Stimulated activated effector memory CD8-positive, alpha-beta T cell treated with anti-CD3 and anti-CD28 coated beads, Interleukin-12 subunit alpha, Interleukin-12 subunit beta, amount 100 ng/mL, for 72 hours (primary cell): ENCODE data around the gene SETD9.
A peak's percentile ranks its signal among the peaks of the same experiment; 100 is the strongest.

Experiments used
- ATAC-seq: fragments of 150-1000 bp; cut with Tn5 transposase; 2 replicates; pipeline ENCODE4 v1.10.0; 2021
- DNase-seq, 2 donors: peaks; one replicate each; pipeline ENCODE4 v3.0.0; 2021 to 2022; ENCODE audit warnings: low spot score in 2 of 2
- H3K27ac Mint-ChIP-seq: one replicate; pipeline ENCODE4 v1.8.0; 2022; ENCODE audit warnings: mild to moderate bottlenecking, mixed read lengths
- H3K36me3 Mint-ChIP-seq: one replicate; pipeline ENCODE4 v1.8.0; 2022; ENCODE audit warnings: mild to moderate bottlenecking, mixed read lengths
- H3K4me1 Mint-ChIP-seq: one replicate; pipeline ENCODE4 v1.8.0; 2022; ENCODE audit warnings: mixed read lengths
- H3K4me3 Mint-ChIP-seq: one replicate; pipeline ENCODE4 v1.8.0; 2022; ENCODE audit warnings: mild to moderate bottlenecking, mixed read lengths
- H3K9me3 Mint-ChIP-seq: one replicate; pipeline ENCODE4 v1.8.0; 2022; ENCODE audit warnings: mixed read lengths

Gene SETD9

GRCh38 chr5:56913766-56914165 lies 4.4 kb downstream of the SETD9 start:
- no peak for ATAC-seq
- Mint-ChIP-seq H3K27ac (no peak overlapping the region), H3K4me3 (no peak overlapping the region), H3K9me3 (no peaks in the 10 kb centered on the region), H3K36me3 (peaks cover 22% of the 10 kb centered on the region), H3K4me1 (peaks cover 25% of the 10 kb centered on the region)
- DNase-seq, result no peak

- no peaks in the 10 kb centered on the region for H3K9me3 Mint-ChIP-seq
- DNase-seq (no peak), ATAC-seq (no peak)
- H3K4me3 Mint-ChIP-seq, result no peak overlapping the region
- no peak overlapping the region for H3K27ac Mint-ChIP-seq
- peaks cover 22% of the 10 kb centered on the region for H3K36me3 Mint-ChIP-seq
- peaks cover 20% of the 10 kb centered on the region for H3K4me1 Mint-ChIP-seq
Measured at GRCh38 chr5:56914678-56915077, 5.3 kb downstream of the SETD9 start.

DNA sequence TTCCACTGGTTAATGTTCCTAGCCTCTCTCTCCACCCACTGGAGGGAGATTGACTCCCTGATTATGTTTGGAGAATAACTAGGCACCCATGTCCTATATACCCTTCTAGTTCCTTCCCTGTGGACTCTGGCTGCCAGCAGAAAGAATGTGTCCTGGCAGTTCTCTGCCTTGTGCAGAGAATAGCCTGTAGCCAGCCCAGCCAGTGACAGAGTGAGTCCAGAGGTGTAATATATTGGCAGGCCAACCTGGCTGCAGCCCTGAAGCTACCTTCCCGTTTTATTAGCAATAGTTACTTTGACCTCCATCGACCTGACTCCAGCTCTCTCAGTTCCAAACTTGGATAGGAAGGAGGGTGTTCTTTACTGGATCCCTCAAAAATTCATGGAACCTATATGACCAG lies 8.1 kb downstream of the SETD9 start:
- H3K9me3 Mint-ChIP-seq, result no peaks in the 10 kb centered on the region
- H3K27ac Mint-ChIP-seq, result peak overlapping the region; percentile 12
- no peak for DNase-seq
- H3K4me3 Mint-ChIP-seq, result no peak overlapping the region
- peaks cover 34% of the 10 kb centered on the region for H3K36me3 Mint-ChIP-seq
- peaks cover 8% of the 10 kb centered on the region for H3K4me1 Mint-ChIP-seq
- ATAC-seq, result no peak

DNA sequence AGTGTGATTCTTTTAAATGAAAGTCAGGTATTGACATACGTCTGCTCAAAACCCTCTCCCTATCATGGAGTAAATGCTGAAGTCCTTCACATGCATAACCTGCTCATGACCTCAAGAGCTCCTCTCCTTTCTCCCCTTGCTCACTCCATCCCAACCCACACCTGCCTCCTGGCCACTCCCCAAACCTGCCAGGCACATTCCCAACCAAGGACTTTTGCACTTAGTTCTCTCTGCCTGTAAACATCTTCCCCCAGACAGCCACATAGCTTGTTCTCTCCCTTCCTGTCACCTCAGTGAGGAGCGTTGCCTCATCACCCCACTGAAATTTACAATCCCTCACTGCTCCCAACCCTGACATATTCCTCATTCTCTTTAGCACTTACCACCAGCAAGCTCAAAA lies 8.7 kb downstream of the SETD9 start:
- no peak overlapping the region for H3K4me3 Mint-ChIP-seq
- peaks cover 39% of the 10 kb centered on the region for H3K36me3 Mint-ChIP-seq
- peak overlapping the region; percentile 12 for H3K27ac Mint-ChIP-seq

DNA sequence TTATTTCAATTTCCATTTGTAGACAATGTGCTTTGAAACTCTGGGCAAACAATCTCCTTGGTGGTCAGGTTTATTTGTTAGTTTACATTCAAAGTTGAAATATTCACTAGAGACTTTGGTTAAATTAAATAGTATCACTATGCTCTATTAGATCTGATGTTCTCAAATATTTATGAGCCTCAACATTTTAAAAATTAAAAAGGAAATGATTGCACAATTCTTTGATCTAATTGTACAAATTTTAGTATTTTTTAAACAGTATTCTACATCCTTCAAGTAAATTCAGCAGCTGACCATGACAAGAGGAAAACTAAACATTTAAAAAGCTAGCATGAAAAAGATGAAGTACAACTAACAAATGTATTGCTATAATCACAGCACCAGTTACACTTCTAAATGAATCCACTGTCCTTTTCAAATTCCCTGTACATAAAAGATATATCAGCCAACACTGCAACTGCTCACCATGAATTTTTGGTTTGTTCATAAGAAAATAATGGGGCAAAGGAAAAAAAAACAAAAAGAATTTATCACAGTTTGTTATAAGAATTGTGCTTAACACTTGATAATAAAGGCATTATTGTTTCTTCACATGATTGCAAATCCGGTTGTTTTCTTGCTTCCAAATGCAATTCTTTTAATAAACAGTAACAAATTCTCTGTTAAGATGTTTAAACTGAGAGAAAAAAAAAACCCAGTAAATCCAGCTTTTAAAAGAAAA lies 10.7 kb downstream of the SETD9 start:
- H3K4me3 Mint-ChIP-seq, result no peak overlapping the region
- no peaks in the 10 kb centered on the region for H3K9me3 Mint-ChIP-seq
- H3K4me1 Mint-ChIP-seq, result peaks cover 8% of the 10 kb centered on the region
- H3K27ac Mint-ChIP-seq, result no peak overlapping the region
- DNase-seq (no peak), ATAC-seq (no peak)
- peaks cover 60% of the 10 kb centered on the region for H3K36me3 Mint-ChIP-seq

More for the DNA sequence above, 8.7 kb downstream of the SETD9 start:
- ATAC-seq (no peak), DNase-seq (no peak)
- H3K9me3 Mint-ChIP-seq, result no peaks in the 10 kb centered on the region
- peaks cover 8% of the 10 kb centered on the region for H3K4me1 Mint-ChIP-seq

DNA sequence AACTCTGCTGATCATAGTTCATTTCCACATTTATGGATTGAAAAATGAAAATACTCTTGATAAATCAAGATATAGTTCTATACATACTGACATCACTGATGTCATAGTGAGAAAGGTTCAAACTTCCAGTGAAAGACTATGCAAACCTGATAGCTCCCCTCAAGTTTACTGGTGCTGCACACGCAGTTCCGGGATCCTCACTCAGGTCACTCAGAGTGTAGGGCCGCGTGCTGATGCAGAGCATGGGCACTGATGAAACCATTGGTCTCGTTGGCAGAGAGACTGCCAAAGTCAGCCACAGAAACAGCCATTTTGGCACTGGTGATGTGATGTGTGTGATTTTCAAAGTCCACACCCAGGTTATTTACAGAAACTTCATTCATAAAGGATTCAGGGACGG lies 13.5 kb downstream of the SETD9 start:
- Mint-ChIP-seq H3K4me1 (peaks cover 8% of the 10 kb centered on the region), H3K9me3 (no peaks in the 10 kb centered on the region), H3K36me3 (peaks cover 80% of the 10 kb centered on the region), H3K4me3 (no peak overlapping the region), H3K27ac (no peak overlapping the region)
- no peak for ATAC-seq
- no peak for DNase-seq

GRCh38 chr5:56934325-56934724 lies 24.9 kb downstream of the SETD9 start:
- DNase-seq (no peak), ATAC-seq (no peak)
- Mint-ChIP-seq H3K9me3 (no peaks in the 10 kb centered on the region), H3K36me3 (peaks cover 100% of the 10 kb centered on the region), H3K4me3 (no peak overlapping the region), H3K27ac (no peak overlapping the region), H3K4me1 (no peaks in the 10 kb centered on the region)

DNA sequence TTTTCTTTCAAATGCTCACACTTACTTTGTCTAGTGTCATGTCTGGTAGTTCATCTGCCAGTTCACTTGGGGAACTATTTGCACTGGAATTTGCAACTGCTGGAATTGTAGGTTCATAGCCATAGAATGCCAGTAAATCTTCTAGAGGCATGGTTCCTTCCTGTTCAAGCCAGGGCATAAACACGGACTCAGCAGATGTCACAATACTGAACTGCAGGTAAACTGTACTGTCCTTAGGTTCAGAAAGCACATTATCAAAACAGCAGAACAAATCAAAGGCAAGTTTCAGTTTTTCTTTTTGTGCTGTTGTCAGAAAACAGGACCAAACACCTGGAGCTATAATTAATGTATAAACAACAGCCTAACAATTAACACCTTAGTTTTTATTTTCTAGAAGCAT lies 29.5 kb downstream of the SETD9 start:
- Mint-ChIP-seq H3K4me1 (peaks cover 18% of the 10 kb centered on the region), H3K9me3 (no peaks in the 10 kb centered on the region), H3K36me3 (peaks cover 98% of the 10 kb centered on the region), H3K4me3 (no peak overlapping the region), H3K27ac (no peak overlapping the region)
- ATAC-seq, result no peak
- DNase-seq, result no peak

DNA sequence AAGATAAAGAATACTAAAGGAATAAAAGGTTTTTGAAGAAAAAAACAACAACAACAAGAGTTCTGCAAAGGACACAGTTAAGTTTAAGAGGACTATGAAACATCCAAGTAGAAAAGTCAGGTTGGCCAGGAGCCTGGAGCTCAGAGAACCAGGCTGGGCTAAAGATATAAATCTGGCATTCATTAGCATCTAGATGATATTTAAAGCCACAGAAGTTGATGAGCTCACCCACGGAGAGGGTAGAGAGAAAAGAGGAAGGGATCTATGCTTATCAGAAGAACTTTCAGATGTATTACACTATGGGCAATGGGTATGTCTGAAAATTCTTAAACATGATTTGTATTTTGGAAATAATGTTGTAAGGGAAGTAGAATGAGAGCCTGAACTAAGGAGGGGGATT lies 32.6 kb downstream of the SETD9 start:
- peaks cover 98% of the 10 kb centered on the region for H3K36me3 Mint-ChIP-seq
- H3K9me3 Mint-ChIP-seq, result no peaks in the 10 kb centered on the region
- peaks cover 18% of the 10 kb centered on the region for H3K4me1 Mint-ChIP-seq
- H3K4me3 Mint-ChIP-seq, result no peak overlapping the region
- no peak for ATAC-seq
- H3K27ac Mint-ChIP-seq, result no peak overlapping the region
- DNase-seq, result no peak

- no peak overlapping the region for H3K27ac Mint-ChIP-seq
- H3K9me3 Mint-ChIP-seq, result no peaks in the 10 kb centered on the region
- H3K4me1 Mint-ChIP-seq, result peaks cover 29% of the 10 kb centered on the region
- peaks cover 85% of the 10 kb centered on the region for H3K36me3 Mint-ChIP-seq
- ATAC-seq (no peak), DNase-seq (no peak)
- no peak overlapping the region for H3K4me3 Mint-ChIP-seq
Measured at GRCh38 chr5:56947052-56947451, 37.7 kb downstream of the SETD9 start.

DNA sequence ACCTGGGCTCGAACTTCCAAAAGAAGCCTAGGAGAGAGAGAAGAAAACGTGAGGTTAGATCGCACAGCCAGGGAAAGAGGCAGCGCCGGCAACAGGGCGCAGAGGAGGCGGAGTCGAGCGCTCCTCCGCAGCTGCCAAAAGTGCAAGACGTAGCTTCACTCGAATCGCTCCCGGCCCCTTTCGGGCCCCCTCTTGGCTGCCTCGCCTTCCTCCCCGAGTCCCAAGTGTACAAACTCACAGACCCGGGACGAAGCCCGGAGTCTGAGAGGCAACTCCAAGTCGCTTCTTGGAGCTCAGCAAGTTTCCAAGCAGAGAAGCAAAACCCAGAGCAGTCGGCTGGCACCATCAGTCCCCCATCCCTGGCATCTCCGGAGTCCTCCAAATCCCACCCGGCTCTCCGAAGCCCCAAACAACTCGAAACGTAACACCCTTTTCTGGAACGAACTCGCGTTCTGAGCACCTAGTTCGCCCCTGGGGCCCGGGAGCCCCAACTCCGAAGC lies 41.3 kb downstream of the SETD9 start:
- Mint-ChIP-seq H3K27ac (peak overlapping the region; percentile 90), H3K4me3 (peak overlapping the region; percentile 91), H3K9me3 (no peaks in the 10 kb centered on the region), H3K36me3 (peaks cover 48% of the 10 kb centered on the region), H3K4me1 (peaks cover 34% of the 10 kb centered on the region)
- ATAC-seq (peak; percentile 55), DNase-seq (peak in 1 of 2 donors; percentile 14)

- peaks cover 34% of the 10 kb centered on the region for H3K4me1 Mint-ChIP-seq
- H3K4me3 Mint-ChIP-seq, result peak overlapping the region; percentile 91
- peak overlapping the region; percentile 90 for H3K27ac Mint-ChIP-seq
- peaks cover 42% of the 10 kb centered on the region for H3K36me3 Mint-ChIP-seq
- no peaks in the 10 kb centered on the region for H3K9me3 Mint-ChIP-seq
- DNase-seq (peak; percentile 33 to 70), ATAC-seq (peak; percentile 57)
Measured at GRCh38 chr5:56951126-56951945, 41.9 kb downstream of the SETD9 start.

GRCh38 chr5:56951946-56952691 lies 42.7 kb downstream of the SETD9 start, which contains the start of gene MIER3:
Gene MIER3 (minus strand): TSS chr5:56952123. CDS start chr5:56952102, 21 bp downstream.
- peaks cover 34% of the 10 kb centered on the region for H3K4me1 Mint-ChIP-seq

DNA sequence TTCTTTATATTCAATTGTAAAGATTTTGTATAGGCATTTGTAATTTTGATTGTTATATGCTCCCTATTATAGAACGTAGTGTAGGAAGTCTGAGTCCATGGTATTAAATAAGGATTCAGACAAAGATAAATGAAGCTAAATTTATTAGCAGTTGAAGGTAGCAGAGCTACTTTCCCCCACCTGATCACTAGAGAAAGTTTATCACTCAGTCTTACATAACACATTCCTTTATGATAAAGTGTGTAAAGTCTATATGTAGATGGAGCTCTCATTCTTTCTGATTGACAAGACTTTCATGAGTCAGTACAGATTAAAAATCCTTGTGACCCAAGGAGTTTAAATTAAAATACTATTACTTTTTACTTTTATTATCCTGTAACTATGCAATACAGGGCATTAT lies 44.9 kb downstream of the SETD9 start:
- Mint-ChIP-seq H3K9me3 (no peaks in the 10 kb centered on the region), H3K4me1 (peaks cover 28% of the 10 kb centered on the region), H3K4me3 (no peak overlapping the region), H3K27ac (no peak overlapping the region), H3K36me3 (peaks cover 16% of the 10 kb centered on the region)
- ATAC-seq, result no peak
- no peak for DNase-seq

More at GRCh38 chr5:56951946-56952691, 42.7 kb downstream of the SETD9 start, which contains the start of gene MIER3:
- DNase-seq (peak; percentile 67 to 85), ATAC-seq (peak; percentile 97)
- peak within 1 kb of the TSS; percentile 91 for H3K4me3 Mint-ChIP-seq
- H3K9me3 Mint-ChIP-seq, result no peaks in the 10 kb centered on the region
- H3K36me3 Mint-ChIP-seq, result peaks cover 34% of the 10 kb centered on the region
- peak within 1 kb of the TSS; percentile 90 for H3K27ac Mint-ChIP-seq

DNA sequence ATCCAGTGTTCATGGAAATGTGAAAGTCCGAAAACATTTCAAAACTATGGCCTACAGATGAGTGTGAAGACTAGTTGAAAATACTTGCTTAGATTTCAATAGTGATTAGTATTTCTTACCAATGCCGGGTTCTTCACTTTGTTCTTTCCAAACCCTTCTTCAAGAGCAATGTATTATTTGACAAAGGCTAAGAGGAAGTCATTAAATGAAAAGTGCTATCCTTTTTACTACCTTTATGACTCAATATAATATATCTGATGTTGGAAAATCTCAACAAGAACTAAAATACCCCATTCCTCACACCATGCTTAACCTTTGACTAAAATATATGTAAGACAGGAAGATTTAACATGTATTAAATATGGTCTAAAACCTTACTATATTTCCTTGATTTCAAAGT lies 49.2 kb downstream of the SETD9 start:
- H3K4me3 Mint-ChIP-seq, result no peak overlapping the region
- no peaks in the 10 kb centered on the region for H3K9me3 Mint-ChIP-seq
- ATAC-seq, result no peak

More for the DNA sequence above, 49.2 kb downstream of the SETD9 start:
- no peaks in the 10 kb centered on the region for H3K36me3 Mint-ChIP-seq
- no peak for DNase-seq
- no peak overlapping the region for H3K27ac Mint-ChIP-seq
- H3K4me1 Mint-ChIP-seq, result no peaks in the 10 kb centered on the region
